GM23248 (cell line): ENCODE measurements around the gene MIB1. TPM values are rescaled to one million over a fixed set of nuclear protein-coding genes. Genes with fewer than 3 reads are reported as not detected.
A peak's percentile ranks its signal among the peaks of the same experiment; 100 is the strongest.
"Not testable (repeated sequence)": the region's sequence is repeated elsewhere in the genome, so short reads cannot be mapped to it uniquely, and the experiment has no call there.

Experiments used
- DNase-seq: peaks from one replicate; pipeline ENCODE4 v3.0.0-alpha.2; 2015
- H2AFZ ChIP-seq: fragments of 200-600 bp; sonication (generic); 2 replicates; pipeline ENCODE4 v1.6.1; 2016; ENCODE audit warnings: antibody characterized with exemption
- H3F3A ChIP-seq: fragments of 200-600 bp; sonication (generic); 2 replicates; pipeline ENCODE4 v1.6.1; 2016; ENCODE audit warnings: mild to moderate bottlenecking, antibody characterized with exemption, mixed run types; ENCODE audit not compliant: insufficient read depth
- H3K27ac ChIP-seq: fragments of 200-600 bp; sonication (generic); 2 replicates; pipeline ENCODE4 v1.5.1; 2016; ENCODE audit warnings: mild to moderate bottlenecking
- H3K27me3 ChIP-seq: fragments of 200-600 bp; sonication (generic); replicated peaks from 2 replicates; pipeline ENCODE4 v1.6.1; 2016; ENCODE audit warnings: mild to moderate bottlenecking; ENCODE audit not compliant: insufficient read depth
- H3K36me3 ChIP-seq: fragments of 200-600 bp; sonication (generic); 2 replicates; pipeline ENCODE4 v1.6.1; 2016; ENCODE audit warnings: low read depth, mild to moderate bottlenecking
- H3K4me1 ChIP-seq: fragments of 200-600 bp; sonication (generic); 2 replicates; pipeline ENCODE4 v1.6.1; 2016; ENCODE audit warnings: mild to moderate bottlenecking; ENCODE audit not compliant: insufficient read depth
- H3K4me2 ChIP-seq: fragments of 200-600 bp; sonication (generic); one replicate; pipeline ENCODE4 v1.6.1; 2016; ENCODE audit warnings: mild to moderate bottlenecking; ENCODE audit not compliant: unreplicated experiment
- H3K4me3 ChIP-seq: fragments of 200-600 bp; sonication (generic); 2 replicates; pipeline ENCODE4 v1.5.1; 2016; ENCODE audit warnings: mild to moderate bottlenecking
- H3K79me2 ChIP-seq: fragments of 200-600 bp; sonication (generic); 2 replicates; pipeline ENCODE4 v1.6.1; 2016; ENCODE audit warnings: mild to moderate bottlenecking; ENCODE audit not compliant: insufficient read depth
- H3K9ac ChIP-seq: fragments of 200-600 bp; sonication (generic); 2 replicates; pipeline ENCODE4 v1.6.1; 2016; ENCODE audit warnings: mild to moderate bottlenecking
- H3K9me2 ChIP-seq: fragments of 200-600 bp; sonication (generic); 2 replicates; pipeline ENCODE4 v1.6.1; 2016; ENCODE audit warnings: mixed run types, mild to moderate bottlenecking, moderate library complexity; ENCODE audit not compliant: insufficient read depth
- H3K9me3 ChIP-seq: fragments of 200-600 bp; sonication (generic); one replicate; pipeline ENCODE4 v1.6.1; 2017; ENCODE audit warnings: low read depth
- H4K20me1 ChIP-seq: fragments of 200-600 bp; sonication (generic); 2 replicates; pipeline ENCODE4 v1.6.0; 2016; ENCODE audit not compliant: insufficient read depth
- EZH2 ChIP-seq: fragments of 200-600 bp; sonication (generic); IDR thresholded peaks from 2 replicates; pipeline ENCODE4 v1.6.1; 2018; ENCODE audit warnings: antibody characterized with exemption, mild to moderate bottlenecking; ENCODE audit not compliant: insufficient read depth, poor library complexity, severe bottlenecking
- EZH2phosphoT487 ChIP-seq: fragments of 200-600 bp; sonication (generic); IDR thresholded peaks from 2 replicates; pipeline ENCODE4 v1.6.1; 2018; ENCODE audit warnings: antibody characterized with exemption, moderate library complexity, mild to moderate bottlenecking, low read depth; ENCODE audit not compliant: insufficient read depth
- WGBS, 2 experiments: methylation state at CpG; one replicate each; pipeline ENCODE4 v1.1.6; 2015 to 2017; ENCODE audit warnings: low lambda C conversion rate in 2 of 2, low coverage in 1 of 2; ENCODE audit errors: missing lambda C conversion rate in 2 of 2; 5-methylcytosine and 5-hydroxymethylcytosine counted together
- in situ Hi-C: fragments of 300-500 bp; cut with MboI; formaldehyde crosslinking; loops from 2 replicates; pipeline ENCODE4 v1.15.0; 2020
- polyA plus RNA-seq: library from polyadenylated mRNA; unstranded; fragments of >200 nt; fragmentation: Nextera tagmentation; extraction: Ambion mirVana; gene quantifications from 2 replicates; pipeline ENCODE4 v1.2.1, GENCODE V29; 2016
- total RNA-seq: library from RNA; depleted of rRNA; stranded (reverse); fragments of >200 nt; shearing (Covaris generic); gene quantifications from 2 replicates; pipeline ENCODE4 v1.2.3, GENCODE V29; 2014

Gene MIB1
- total and polyA plus RNA-seq, 2 experiments from 2014 or later: 5.1 to 39.0 TPM

DNA sequence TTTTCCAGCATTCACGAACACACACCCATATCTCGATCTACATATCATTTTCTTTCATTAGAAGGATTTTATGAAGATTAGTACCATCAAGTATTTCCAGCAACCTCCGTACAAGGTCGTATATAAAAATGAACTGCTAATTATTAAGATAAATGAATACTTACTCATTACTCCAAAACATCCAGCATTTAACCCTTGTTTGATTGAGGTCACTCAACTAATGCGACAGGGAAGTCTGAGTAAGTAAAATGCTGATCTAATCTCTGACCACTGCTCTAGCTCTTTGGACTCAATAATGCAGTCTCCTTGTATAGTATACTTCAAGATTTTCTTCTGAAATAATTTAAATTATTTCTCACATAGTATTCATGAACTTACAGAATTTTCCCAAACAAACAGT is 38.0 kb upstream of the MIB1 start:
- in situ Hi-C loops: no loop called here
- Histone ChIP-seq H3K4me1 (no peaks in the 10 kb centered on the region), H3K79me2 (no peaks in the 10 kb centered on the region), H4K20me1 (no peaks in the 10 kb centered on the region), H3K27ac (no peak overlapping the region), H3F3A (peaks cover 8% of the 10 kb centered on the region), H3K36me3 (no peaks in the 10 kb centered on the region), H3K27me3 (no peaks in the 10 kb centered on the region), H2AFZ (0 out of 2 replicates have a peak overlapping the region, but pooled peaks have one; percentile 2), H3K4me3 (no peak overlapping the region), H3K4me2 (no peak overlapping the region), H3K9me2 (no peaks in the 10 kb centered on the region), H3K9me3 (no peaks in the 10 kb centered on the region), H3K9ac (no peak overlapping the region)
- no peak for DNase-seq
- 43 to 47% methylated on average over 5 of the region's 5 CpGs for WGBS, 2 experiments
- TF ChIP-seq EZH2: no peak
- no peak for TF ChIP-seq EZH2phosphoT487

DNA sequence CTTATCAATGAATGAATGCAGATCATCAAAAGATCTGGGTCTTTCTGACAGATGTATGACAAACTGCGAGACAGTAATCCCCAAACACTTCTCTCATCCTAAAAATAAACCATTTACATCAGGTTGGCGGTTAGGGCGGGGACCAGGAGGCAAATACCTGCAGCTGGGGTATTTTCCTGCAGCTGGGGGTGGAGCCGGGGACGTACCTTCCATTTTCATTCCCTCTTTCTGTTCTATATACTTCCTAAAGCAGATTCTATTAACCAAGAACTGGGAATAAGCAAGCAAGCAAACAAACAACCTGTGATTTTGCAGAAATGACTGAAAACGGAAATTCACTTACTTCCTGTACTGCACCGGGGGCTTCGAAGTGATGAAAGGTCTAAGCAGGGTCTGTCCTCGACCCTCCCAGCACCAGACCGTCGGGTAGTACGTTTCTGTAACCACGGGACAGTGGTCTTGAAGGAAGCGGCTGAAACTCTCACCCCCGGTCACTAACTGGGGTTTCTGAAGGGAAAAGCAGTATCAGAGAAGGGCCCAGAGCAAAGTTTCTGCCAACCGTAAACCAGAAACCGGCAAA is 37.3 kb upstream of the MIB1 start:
- no peak for TF ChIP-seq EZH2phosphoT487
- no peak for TF ChIP-seq EZH2
- Histone ChIP-seq H3K4me3 (peak overlapping the region; percentile 86), H3K79me2 (no peaks in the 10 kb centered on the region), H3K27me3 (no peaks in the 10 kb centered on the region), H3K4me2 (peak overlapping the region; percentile 86), H3K9me3 (no peaks in the 10 kb centered on the region), H3K36me3 (no peaks in the 10 kb centered on the region), H3K27ac (0 out of 2 replicates have a peak overlapping the region, but pooled peaks have one; percentile 30), H2AFZ (peak overlapping the region; percentile 99), H3K4me1 (no peaks in the 10 kb centered on the region), H3K9me2 (no peaks in the 10 kb centered on the region), H3F3A (peaks cover 8% of the 10 kb centered on the region), H3K9ac (peak overlapping the region; percentile 74), H4K20me1 (no peaks in the 10 kb centered on the region)
- DNase-seq: no peak
- in situ Hi-C loops: no loop called here
- WGBS, 2 experiments: 11 to 14% methylated on average over 17 of the region's 17 CpGs

DNA sequence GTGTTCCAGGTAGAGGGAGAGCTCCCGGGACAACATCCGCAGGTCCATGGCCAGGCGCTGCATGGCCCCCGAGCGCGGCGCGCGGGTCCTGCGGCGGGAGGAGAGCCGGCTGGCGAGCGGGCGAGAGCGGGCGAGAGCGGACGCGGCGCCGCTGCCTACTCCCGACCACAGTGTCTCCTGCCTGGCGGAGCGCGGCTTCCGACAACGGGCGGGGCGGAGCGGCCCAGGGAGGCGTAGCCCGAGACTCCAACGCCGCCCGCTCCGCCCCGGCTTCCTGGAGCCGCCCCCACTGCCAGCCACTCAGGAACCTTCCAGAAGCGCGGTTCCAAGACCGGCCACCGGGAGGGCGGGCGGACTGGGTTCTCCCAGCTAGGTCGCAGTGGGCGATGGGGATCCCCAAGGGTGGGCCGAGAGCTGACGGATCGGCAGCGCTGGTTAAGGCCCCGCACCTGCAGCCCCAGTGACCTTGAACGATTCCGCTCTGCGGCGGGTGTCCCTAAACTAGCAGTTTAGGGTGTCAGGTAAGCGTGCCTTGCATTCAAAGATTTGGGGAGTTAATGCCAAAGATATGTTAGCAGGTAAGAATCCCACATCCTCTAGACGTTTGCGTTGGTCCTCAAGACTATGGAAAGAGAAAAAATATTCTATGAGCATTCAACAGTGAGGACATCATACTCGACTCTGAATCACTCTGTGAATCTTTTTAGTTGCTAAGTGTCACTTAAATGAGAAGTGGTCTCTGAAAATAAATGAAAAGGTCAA is 35.8 kb upstream of the MIB1 start, which contains the start of gene ABHD3:
Gene ABHD3 (minus strand): TSS at position 172 of the 762 bp plus-strand sequence. CDS start 109 bp downstream, at position 63.
- H3K4me2 ChIP-seq: peak within 1 kb of the TSS; percentile 86
- H3K36me3 ChIP-seq: no peaks in the 10 kb centered on the region
- peak within 1 kb of the TSS; percentile 30 for H3K27ac ChIP-seq
- no peaks in the 10 kb centered on the region for H3K9me3 ChIP-seq
- H2AFZ ChIP-seq: peak within 1 kb of the TSS; percentile 99
- peak within 1 kb of the TSS; percentile 74 for H3K9ac ChIP-seq
- H3K27me3 ChIP-seq: no peaks in the 10 kb centered on the region
- H4K20me1 ChIP-seq: no peaks in the 10 kb centered on the region
- 13% methylated on average over 31 to 40 of the region's 60 CpGs for WGBS, 2 experiments
- peak; percentile 97 for DNase-seq
- H3K4me3 ChIP-seq: peak within 1 kb of the TSS; percentile 86
- no peaks in the 10 kb centered on the region for H3K79me2 ChIP-seq
- no peak for TF ChIP-seq EZH2phosphoT487
- no peak for TF ChIP-seq EZH2
- peaks cover 8% of the 10 kb centered on the region for H3F3A ChIP-seq
- H3K9me2 ChIP-seq: no peaks in the 10 kb centered on the region
- in situ Hi-C loops: no loop called here
- H3K4me1 ChIP-seq: no peaks in the 10 kb centered on the region

DNA sequence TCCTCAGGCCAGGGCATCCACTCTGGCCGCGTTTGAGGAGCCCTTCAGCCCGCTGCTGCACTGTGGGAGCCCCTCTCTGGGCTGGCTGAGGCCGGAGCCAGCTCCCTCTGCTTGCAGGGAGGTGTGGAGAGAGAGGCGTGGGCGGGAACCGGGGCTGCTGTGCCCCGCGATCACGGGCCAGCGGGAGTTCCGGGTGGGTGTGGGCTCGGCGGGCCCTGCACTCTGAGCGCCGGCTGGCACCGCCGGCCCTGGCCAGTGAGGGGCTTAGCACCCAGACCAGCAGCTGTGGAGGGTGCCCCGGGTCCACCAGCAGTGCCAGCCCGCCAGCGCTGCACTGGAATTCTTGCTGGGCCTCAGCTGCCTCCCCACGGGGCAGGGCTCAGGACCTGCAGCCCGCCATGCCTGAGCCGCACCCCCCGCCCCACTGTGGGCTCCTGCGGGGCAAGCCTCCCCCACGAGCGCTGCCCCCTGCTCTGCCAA is 34.2 kb upstream of the MIB1 start:
- H4K20me1 ChIP-seq: no peaks in the 10 kb centered on the region
- no peaks in the 10 kb centered on the region for H3K27me3 ChIP-seq
- 96% methylated on average over 17 to 26 of the region's 28 CpGs for WGBS, 2 experiments
- DNase-seq: no peak
- TF ChIP-seq EZH2phosphoT487 (no peak), EZH2 (no peak)
- H3K4me2 ChIP-seq: no peak overlapping the region
- H3K27ac ChIP-seq: no peak overlapping the region
- no peaks in the 10 kb centered on the region for H3K36me3 ChIP-seq
- no peaks in the 10 kb centered on the region for H3K9me3 ChIP-seq
- H3K4me1 ChIP-seq: no peaks in the 10 kb centered on the region
- no peak overlapping the region for H2AFZ ChIP-seq
- H3K4me3 ChIP-seq: no peak overlapping the region
- H3K79me2 ChIP-seq: no peaks in the 10 kb centered on the region
- in situ Hi-C loops: no loop called here
- H3K9me2 ChIP-seq: no peaks in the 10 kb centered on the region
- H3F3A ChIP-seq: peaks cover 8% of the 10 kb centered on the region
- no peak overlapping the region for H3K9ac ChIP-seq

DNA sequence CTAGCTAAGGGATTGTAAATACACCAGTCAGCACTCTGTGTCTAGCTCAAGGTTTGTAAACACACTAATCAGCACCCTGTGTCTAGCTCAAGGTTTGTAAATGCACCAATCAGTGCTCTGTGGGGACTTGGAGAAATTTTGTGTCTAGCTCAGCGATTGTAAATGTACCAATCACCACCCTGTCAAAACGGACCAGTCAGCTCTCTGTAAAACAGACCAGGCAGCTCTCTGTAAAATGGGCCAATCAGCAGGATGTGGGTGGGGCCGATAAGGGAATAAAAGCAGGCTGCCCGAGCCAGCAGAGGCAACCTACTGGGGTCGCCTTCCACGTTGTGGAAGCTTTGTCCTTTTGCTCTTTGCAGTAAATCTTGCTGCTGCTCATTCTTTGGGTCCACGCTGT is 33.5 kb upstream of the MIB1 start:
- H3K4me2 ChIP-seq, H3K79me2 ChIP-seq, H3K9me3 ChIP-seq, H2AFZ ChIP-seq, in situ Hi-C loops, H3F3A ChIP-seq, H3K9me2 ChIP-seq, H4K20me1 ChIP-seq, H3K36me3 ChIP-seq, H3K4me1 ChIP-seq, H3K4me3 ChIP-seq, DNase-seq, H3K27ac ChIP-seq, H3K27me3 ChIP-seq, H3K9ac ChIP-seq: not testable (repeated sequence)
- WGBS, 2 experiments: 72% methylated on average over 7 of the region's 7 CpGs
